Ishikawa (cell line): Measurements from ENCODE around the gene CCDC192.

Experiments
- CEBPB ChIP-seq: IDR thresholded peaks from 2 replicates; pipeline ENCODE4 v1.6.1; 2012
- EP300 ChIP-seq: IDR thresholded peaks from 2 replicates; pipeline ENCODE4 v1.6.1; 2012; ENCODE audit warnings: borderline replicate concordance
- TEAD4 ChIP-seq: IDR thresholded peaks from 2 replicates; pipeline ENCODE4 v1.6.1; 2012

- TF ChIP-seq TEAD4 (no peak), CEBPB (no peak), EP300 (no peak)
Observed at GRCh38 chr5:127762412-127762811, 59.2 kb downstream of the CCDC192 start.
